NCI-H526 treated with DMSO at 0.1 percent for 48 hours (cell line): ENCODE results near the gene ZNF106.

Source experiments
- DNase-seq: peaks from one replicate; lab custom pipeline; 2025; lab: John Stamatoyannopoulos, UW

The ZNF106 gene

GRCh38 chr15:42405863-42406482, 85.0 kb downstream of the ZNF106 start:
- DNase-seq, result no peak

GRCh38 chr15:42404461-42405235, 86.3 kb downstream of the ZNF106 start:
- DNase-seq, result no peak

DNA sequence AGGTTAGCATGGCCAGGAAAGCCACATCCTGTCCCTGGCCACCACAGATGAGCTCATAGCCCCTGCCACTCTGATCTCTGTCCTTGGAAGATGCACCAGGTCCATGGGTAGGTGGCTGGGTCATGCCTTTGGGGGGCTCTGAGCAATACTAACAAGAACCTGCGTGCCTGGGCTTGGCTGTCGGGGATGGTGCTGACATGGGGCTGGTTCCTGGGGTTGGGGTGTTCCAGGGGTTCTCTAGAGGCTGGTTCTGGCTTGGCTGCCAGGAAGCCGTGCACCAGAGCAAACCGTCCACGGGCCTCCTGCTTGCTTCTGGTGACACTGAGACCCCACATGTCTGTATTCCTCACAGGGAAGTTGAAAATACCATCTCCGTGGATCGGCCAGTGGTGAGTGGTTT, 87.6 kb downstream of the ZNF106 start:
- DNase-seq, result no peak

- no peak for DNase-seq
Measured at GRCh38 chr15:42402455-42403205, 88.3 kb downstream of the ZNF106 start.

DNA sequence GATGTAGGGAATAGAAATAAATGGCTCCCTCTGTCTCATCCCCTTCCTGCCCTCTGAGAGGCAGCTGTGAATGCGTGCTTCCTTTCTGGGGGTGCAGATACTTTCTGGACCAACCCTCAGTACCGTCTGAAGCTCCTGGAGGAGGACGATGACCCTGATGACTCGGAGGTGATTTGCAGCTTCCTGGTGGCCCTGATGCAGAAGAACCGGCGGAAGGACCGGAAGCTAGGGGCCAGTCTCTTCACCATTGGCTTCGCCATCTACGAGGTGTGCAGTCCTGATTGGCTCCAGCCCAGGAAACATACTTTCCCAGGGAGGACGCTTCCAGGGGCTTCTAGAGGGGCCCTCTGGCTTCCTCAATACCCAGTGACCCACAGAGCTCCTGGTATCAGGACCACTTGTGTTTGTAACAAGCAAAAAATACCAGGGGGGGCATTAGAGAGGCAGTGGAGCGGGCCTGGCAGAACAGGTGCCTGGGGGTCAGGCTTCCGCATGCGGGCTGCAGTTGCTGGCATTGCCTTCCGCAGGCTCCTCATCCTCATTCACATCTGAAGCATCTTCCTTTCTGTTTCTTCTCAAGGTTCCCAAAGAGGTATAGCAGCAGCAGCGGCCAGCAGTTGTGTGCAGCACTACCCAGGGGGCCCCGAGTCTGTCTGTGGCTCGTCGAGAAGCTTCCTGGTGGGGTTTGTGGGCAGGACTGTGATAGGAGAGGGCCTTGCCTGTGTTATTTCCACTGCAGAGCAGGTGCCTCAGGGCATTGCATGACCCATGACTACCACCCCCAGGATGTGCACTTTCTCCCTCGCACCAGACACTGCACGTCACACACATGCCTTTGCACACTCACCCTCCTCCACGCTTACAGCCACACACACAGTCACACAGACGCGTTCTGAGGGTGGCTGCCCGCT, 89.1 kb downstream of the ZNF106 start:
- DNase-seq, result no peak

GRCh38 chr15:42395838-42396237, 95.1 kb downstream of the ZNF106 start:
- DNase-seq, result no peak

- DNase-seq, result no peak
Measured at GRCh38 chr15:42394106-42394505, 96.8 kb downstream of the ZNF106 start.

DNA sequence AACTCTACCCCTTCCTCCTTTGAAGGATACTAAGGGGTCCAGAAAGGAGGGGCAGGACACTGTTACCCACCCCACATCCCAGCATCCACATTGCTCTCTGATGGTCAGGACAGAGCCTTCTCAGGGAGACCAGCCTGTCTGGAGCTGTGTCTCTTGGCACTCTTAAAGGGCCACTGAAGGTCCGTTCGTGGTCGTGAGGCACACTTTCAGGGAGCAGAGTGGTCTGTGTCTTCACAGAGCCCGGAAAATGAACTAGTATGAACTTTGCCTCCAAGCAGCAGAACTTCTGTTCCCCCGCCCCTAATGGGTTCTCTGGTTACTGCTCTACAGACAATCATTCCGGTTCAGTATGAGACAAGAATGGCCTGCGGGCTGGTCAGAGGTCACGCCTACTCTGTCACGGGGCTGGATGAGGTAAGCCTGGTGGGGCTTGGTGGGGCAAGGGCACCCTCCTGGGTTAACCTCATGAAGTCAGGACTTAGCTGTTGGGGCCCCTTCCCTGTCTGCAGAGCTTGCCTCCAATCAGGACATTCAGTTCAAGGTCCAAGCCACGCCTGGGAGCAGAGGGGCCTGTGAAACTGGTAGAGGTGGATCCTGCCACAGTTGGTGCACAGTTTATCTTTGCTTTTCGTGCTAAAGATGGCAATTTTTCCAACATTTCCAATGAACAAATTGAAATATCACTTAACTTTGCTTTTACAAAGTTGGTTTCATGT, 98.5 kb downstream of the ZNF106 start:
- DNase-seq, result no peak

GRCh38 chr15:42387603-42388002, 103.3 kb downstream of the ZNF106 start:
- no peak for DNase-seq

DNA sequence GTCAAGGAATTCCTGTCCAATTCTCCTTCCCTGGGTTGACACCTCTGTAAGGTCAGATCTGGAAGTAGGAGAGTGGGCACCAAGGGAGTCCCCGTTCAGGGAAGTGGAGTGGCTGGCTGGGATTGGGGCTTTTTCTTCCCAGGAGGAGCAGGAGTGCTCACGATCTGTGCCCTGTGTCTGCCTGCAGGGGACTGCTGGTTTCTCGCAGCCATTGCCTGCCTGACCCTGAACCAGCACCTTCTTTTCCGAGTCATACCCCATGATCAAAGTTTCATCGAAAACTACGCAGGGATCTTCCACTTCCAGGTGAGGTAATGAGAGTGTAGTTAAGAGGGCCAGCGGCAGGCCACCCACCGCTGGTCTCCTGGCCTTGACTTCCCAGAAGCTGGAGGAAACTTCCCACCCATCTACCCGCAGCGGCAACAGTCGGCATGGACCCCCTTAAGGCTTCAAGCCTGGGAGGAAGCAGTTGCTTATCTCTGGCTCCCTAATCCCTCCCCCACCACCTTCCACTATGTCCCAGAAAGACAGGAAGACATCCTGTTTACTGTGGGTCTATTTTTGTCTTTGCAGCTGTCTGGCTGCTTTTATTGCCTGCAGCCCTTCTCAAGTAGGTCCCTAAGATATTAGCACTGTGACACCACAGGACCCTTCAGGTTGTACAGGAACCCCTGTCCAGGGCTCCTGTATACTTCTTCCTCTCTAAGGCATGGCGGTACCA, 104.8 kb downstream of the ZNF106 start:
- no peak for DNase-seq

DNA sequence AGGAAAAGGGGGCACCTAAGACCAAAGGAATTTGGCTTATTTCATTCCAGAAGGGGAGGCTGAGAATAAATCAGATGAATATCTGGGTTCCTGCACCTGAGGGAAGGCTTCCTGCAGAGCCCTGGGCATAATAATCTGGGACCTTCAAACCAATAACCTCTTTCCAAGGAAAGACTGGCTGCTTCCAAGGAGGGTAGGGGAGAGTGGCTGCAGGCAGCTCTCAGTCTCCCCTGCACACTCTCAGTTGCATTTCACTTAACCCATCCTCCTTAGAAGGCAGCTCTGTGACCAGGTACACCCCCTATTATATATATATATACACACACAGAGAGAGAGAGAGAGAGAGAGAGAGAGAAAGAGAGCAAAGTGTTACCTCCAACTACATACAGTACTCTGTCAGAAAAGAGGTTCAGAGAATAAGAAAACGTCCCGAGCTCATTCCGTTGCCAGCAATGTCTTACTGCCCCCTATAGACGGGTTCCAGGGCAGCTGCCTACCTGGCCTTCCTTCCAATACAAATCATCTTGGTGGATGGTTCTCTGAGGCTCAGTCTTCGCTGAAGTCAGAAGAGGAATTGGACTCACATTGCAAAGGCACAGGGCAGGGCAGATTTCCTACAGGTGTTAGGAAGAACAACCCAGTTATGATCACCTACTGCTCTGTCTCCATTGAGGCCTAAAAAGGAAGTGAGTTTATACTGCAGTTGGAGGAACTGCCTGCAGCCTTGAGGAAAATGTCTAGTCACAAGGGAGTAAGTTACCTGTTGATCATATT, 105.5 kb downstream of the ZNF106 start:
- DNase-seq, result peak; percentile 62

DNA sequence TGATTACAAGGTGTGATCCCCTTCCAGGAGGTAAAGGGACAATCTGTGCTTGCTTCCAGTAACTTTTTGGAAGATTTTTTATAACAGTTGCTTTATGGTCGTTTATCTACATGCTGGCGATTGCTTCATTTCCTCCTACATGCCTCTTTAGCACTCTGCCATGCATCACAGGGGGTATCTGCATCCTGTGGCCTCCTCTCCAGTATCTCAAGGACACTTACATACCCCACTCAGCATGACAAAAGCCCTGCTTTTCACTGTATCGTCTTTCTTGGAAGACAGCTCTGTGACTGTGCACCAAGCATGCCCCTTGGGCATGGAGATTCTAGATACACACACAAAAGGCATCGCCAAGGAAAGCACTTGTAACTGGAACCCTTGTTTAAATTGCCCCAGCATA, 106.3 kb downstream of the ZNF106 start:
- no peak for DNase-seq

DNA sequence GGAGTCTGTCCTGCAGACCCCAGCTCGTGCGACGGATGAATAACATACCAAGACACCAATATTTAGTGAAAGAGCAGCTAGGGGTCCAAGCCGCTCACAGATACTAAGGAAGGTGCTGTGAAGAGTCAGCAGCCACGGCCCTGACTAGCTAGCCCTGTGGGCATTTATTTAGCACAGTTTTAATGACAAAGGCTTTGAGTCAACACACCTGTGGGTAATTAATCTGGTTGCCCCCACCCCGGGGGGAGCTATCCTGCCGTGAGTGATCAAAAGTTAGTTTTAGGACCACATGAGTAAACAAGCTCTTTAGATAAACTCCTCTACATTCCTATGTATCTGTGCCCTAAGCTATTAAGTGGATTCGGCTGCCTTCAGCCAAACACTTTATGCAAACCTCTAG, 112.9 kb downstream of the ZNF106 start:
- no peak for DNase-seq

DNA sequence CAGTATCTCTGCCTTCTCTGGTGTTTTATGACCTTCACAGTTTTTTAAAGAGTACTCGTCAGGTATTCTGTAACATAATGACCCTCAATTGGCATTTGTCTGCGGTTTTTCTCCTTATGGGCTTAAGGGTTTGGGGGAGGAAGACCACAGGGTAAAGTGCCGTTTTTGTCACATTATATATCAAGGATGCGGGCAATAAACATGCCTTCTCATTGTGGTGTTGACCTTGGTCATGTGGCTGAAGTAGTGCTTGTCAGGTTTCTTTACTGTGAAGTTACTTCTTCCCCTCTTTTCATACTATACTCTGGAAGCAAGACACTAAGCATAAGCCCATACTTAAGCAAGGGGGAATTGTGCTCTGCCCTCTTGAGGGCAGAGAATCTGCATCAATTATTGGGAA, 115.0 kb downstream of the ZNF106 start:
- DNase-seq, result no peak

- no peak for DNase-seq
Measured at GRCh38 chr15:42375252-42375651, 115.7 kb downstream of the ZNF106 start.

GRCh38 chr15:42374810-42375209, 116.1 kb downstream of the ZNF106 start:
- DNase-seq, result no peak

- no peak for DNase-seq
Measured at GRCh38 chr15:42373936-42374335, 117.0 kb downstream of the ZNF106 start.

DNA sequence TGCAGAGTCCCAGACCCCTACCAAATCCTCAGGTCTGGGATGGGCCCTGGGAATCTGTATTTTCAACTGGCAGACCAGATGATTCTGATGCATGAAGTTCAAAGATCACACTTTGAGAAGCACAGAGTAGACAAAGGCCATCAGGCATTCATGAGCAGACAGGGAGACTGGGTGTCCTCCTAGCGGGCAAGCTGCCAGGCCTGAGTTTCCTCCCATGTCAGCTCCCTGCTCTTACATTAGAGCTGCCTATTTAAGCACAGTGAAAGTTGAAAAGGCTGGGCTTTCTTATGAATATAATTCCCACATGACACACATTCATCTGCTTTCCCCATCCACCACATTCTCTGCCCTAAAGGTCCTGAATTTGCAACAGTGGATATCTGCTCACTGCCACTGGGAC, 117.7 kb downstream of the ZNF106 start:
- no peak for DNase-seq

GRCh38 chr15:42371096-42371495, 119.8 kb downstream of the ZNF106 start:
- DNase-seq, result no peak

DNA sequence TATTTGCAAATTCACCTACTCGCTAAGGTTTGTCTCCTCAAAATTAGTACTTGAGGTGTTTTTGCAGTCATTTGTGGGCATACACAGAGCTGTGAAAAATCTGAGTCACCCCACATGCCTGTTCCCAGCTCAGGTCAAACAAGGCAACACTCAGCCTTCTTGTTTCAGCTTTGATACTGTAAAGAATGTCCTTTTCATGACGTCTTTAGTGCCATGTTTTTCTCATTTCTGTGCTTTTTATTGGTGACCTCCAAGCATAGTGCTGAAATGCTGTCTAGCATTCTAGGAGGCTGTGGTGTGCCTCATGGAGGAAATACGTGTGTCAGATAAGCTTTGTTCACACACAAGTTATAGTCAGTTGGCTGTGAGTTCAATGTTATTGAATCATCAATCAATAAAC, 122.8 kb downstream of the ZNF106 start:
- DNase-seq, result no peak
